Right renal pelvis (tissue), 4 donors: ENCODE results near the gene PRODH. TPM values are rescaled to one million over a fixed set of nuclear protein-coding genes. Genes with fewer than 3 reads are reported as not detected.
A peak's percentile ranks its signal among the peaks of the same experiment; 100 is the strongest.
"Not testable (repeated sequence)": the region's sequence is repeated elsewhere in the genome, so short reads cannot be mapped to it uniquely, and the experiment has no call there.

Experiments
- DNase-seq, 4 donors: peaks; one replicate each; pipeline ENCODE4 v3.0.0-alpha.2; 2013; ENCODE audit warnings: low read depth in 4 of 4, low spot score in 3 of 4, missing footprints in 1 of 4
- polyA plus RNA-seq, 4 donors: library from polyadenylated mRNA; unstranded; fragments of 120-200 nt; gene quantifications; one replicate each; pipeline ENCODE4 v1.2.1, GENCODE V29; 2013; ENCODE audit not compliant: insufficient read length in 4 of 4

The PRODH gene
- polyA plus RNA-seq, 4 donors = 10.1 to 16.3 (median 14.3) TPM

DNA sequence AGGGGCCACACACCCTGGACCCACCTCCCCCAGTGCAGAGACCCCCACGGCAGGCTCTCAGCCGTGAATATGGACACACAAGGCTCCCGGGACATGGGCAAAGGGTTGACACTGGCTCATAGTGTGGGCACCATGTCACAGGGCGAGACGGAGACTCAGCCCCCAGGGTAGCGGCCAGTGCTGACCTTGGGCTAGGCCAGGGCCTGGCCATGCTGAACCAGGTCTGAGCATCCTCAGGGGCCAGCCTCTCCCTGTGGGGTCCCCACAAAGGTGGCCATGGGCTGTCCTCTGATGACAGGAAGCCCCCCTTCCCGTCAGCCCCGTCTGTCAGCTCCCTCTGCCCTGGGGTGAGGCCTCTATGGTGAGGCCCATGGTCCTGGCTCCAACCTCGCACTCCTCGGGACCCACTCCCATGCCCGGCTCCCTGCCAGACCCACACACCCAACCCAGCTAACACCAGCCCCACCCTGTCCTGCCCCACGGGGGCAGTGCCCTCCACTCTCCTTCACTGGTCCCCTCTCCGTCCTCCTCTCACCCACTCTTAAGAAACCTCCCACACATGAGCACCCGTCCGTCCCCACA, 19.0 kb upstream of the PRODH start:
- no peak for DNase-seq

DNA sequence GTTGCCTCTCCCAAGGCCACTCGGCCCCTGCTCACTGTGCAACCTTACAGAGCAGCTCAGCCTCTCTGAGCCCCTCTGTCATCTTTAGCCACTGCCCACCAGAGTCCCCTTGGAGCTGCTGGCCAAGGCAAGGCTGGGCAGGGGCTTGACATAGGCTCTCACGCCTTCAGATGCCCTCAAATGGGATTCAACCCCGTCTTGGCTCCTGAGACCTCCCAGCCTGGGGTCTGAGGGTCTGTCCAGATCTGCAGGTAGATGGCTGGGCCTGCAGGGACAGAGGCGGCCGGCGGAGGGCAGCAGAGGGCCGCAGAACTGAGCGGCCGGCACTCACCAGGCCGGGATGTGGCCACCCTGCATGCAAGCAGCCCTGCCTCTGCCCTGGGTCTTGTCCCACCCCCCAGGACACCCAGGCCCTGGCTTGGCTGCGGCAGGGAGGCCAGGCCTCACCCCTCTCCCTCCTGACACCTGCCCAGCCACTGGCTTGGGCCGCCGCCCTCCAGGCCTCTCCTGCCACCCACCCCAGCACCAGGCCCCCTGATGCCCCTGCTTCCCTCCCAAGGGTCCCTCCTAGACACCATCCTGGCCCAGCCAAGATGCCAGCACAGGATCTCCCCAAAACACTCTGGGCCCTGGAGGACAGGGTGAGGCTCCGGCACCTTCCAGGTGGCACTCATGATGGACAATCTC, 18.4 kb upstream of the PRODH start:
- DNase-seq = peak in 1 of 4 donors; percentile 34

DNA sequence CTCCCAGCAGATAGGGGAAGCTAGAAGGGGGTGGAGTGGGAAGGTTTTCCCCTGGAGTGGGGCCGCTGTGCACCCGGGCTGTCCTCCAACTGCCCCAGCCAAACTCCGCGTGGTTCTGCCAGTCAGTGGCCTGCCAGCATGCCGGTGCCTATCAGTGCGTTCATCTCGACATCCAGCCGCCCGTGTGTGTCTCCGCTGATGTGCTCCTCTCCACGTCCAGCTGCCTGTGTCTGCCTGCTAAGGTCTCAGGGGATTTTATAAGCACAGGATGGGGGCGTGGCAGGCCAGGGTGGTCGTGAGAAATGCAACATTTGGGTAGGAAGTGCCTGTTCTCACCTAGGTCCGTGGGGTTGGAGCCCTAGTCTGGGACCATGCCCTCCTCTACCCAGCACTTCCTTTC, 17.0 kb upstream of the PRODH start:
- not testable (repeated sequence) for DNase-seq

DNA sequence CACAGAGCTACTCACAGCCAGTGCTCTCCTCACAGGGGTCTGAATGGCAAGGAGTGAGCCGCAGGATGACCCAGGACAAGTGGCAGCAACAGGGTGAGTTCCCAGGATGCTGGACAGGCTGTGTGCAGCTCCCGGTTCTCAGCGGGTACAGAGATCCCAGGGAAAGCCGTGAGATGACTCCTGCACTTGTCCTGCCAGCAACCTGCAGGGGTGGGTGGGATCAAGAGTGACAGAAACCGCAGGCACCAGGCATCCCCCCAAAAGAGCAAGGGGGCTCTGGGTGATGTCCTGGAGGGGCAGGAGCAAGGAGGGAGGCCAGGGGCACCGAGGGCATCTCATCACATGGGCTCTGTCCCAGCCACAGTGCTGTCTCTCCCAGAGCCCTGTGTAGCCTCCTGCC, 15.9 kb upstream of the PRODH start:
- no peak for DNase-seq

DNA sequence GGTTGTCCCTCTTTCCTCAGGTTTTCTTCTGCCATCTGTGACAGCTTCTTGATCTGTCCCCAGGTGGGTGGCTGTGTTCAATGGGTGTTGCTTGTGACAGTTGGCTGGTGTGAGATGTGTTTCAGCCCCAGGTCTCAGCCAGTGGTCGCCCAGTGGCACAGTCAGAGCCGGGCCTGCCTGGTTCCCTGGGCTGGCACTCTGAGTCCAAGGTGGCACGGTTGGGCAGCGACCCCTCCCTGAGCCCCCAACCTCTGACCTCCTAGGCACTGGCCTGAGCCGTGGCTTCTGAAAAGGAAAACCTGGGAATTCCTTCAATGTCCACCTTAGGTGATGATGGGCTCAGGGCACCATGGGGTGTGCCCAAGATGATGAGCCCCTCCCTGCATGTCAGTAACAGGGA, 14.0 kb upstream of the PRODH start:
- DNase-seq = no peak

DNA sequence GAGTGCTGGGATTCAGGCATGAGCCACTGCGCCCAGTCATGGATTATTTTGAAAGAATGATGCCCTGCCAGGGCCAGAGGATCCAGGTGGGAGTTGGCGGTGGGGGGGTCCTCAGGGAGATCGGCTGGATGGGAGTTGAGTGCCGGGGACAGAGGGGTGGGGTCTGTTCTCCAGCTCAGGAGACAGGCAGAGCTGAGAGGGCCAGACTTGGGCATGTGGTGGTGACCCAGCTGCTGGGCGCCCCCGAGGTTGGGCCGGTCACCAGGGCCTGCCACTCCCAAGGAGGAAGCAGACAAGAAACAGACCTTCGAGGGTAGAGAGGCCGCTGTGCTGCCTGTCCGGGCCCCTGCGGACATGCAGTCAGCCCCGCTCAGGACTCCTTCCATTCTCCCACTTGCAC, 11.8 kb upstream of the PRODH start:
- no peak for DNase-seq

DNA sequence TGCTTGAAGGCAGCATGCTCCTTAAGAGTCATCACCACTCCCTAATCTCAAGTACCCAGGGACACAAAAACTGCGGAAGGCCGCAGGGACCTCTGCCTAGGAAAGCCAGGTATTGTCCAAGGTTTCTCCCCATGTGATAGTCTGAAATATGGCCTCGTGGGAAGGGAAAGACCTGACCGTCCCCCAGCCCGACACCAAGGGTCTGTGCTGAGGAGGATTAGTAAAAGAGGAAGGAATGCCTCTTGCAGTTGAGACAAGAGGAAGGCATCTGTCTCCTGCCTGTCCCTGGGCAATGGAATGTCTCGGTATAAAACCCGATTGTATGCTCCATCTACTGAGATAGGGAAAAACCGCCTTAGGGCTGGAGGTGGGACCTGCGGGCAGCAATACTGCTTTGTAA, 11.0 kb upstream of the PRODH start:
- DNase-seq = not testable (repeated sequence)

DNA sequence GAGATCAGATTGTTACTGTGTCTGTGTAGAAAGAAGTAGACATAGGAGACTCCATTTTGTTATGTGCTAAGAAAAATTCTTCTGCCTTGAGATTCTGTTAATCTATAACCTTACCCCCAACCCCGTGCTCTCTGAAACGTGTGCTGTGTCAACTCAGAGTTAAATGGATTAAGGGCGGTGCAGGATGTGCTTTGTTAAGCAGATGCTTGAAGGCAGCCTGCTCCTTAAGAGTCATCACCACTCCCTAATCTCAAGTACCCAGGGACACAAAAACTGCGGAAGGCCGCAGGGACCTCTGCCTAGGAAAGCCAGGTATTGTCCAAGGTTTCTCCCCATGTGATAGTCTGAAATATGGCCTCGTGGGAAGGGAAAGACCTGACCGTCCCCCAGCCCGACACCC, 2.6 kb upstream of the PRODH start:
- not testable (repeated sequence) for DNase-seq

DNA sequence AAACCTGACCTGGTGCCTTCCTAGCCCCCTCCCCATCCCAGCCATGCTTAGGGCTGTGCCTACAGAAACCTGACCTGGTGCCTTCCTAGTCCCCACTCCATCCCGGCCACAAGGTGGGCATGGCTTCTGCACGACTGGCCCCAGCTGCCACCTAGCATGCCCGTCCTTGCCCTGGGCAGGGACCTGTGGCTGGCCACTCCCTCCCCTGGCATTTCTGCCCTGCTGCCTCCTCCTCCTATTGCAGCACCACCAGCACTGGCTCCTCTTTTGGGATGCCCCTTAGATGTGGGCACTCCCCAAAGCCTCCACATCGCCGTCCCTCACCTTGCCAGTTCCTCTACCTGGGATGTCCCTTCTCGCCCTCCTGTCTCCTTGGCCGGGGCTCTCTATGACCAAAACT, 1.4 kb downstream of the PRODH start:
- not testable (repeated sequence) for DNase-seq

DNA sequence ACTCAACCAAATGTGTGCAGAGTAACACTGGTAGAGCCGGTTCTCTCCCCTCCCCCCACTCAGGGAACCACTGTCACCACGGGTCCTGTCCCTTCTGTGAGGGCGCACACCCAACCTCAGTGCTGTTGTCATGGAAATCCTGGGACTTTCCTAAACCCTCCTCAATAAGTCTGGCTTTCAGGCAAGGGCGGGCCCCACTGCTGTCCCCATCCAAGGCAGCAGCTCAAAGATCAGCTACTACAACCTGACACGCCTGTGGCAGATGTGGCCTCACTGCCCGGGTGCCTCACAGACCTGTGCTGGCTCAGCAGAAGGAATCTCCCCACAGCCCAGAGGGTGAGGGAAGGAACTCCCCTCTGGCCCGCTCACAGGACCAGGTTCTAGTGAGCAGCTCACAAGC, 2.2 kb downstream of the PRODH start:
- no peak for DNase-seq

DNA sequence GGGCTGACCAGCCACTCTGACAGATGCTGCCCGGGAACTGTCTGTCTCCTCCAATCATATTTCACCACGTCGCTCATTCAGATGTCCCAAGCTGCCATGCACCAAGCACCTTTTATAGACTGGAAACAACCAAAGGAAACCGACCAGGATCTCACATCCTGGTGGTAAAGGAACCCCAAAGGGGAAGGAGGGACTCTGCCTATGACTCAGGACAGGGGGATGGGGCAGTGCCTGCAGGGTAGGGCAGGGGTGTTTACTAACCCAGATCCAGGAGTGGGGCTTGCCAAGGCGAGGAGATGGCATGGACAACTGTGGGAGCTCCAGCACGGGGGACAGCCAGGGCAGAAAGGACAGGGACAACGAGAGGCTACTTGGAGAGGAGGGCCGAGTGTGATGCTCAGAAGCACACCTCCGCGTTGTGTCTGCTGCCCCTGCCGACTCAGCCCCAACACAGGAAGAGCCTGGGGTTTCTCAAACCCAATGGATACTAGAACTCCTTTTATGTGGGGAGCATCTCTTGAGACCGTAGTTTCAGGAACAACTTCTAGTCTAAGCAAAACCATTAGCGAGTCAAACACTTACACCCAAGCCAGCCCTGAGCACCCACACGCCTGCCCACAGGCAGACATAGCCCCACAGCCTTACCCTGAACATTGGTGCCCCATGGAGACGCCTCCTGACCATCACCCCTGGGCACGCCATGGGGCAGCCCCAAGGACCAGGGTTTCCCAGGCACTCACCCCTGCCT, 4.0 kb downstream of the PRODH start:
- no peak for DNase-seq

DNA sequence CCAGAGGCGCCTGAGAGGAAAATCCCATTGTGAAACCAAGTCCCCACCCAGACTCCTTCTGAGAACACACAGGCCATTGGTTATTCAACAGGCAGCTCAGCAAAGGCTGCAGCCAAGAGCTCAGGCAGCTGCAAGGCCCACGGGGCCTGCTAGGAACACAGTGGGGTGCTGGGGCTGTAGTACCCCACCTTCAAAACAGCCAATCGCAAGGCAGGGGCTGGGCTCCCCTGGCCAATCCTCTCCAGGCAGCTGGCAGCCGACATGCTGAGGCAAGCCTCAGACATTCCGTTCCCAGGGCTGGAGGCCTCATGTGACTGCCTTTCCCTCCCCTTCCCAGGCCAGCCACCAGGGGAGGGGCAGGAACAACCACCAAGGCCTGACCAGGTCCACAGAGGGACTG, 6.6 kb downstream of the PRODH start:
- no peak for DNase-seq

DNA sequence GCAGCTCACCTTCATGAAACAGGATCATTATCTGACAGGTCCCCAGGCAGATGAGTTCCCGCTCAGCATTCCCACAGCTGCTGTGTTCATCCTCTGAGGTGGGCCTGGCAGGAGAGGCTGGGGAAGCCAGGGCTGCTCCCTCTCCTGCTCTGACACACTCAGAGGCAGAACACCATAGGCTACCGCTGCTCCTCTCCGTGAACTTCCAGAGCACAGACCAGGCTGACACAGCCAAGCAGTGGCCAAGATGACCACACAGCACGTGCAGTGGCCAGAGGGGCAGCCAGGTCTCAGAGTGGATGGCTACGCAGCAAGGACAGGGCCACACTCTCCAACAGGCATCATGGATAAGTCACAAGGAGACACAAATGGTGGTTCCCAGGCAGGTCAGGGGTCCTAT, 8.5 kb downstream of the PRODH start:
- DNase-seq = no peak

DNA sequence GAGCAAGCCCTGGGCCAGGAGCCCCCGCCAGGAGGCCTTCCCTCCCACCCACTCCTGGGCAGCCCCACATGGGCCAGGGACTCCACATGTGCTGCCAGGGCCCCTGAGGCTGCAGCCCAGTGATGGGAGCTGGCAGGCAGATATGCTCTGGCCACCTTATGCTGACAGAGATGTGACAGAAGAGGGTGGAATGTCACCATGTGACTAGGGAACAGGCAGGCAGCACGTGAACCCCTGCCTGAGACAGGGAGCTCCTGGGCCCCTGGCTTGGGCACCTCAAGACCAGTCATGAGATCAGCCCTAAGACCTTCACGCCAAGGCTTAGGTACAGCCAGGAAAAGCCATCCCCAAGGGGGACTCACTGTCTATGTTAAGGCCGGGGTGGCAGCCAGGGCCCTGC, 9.1 kb downstream of the PRODH start:
- DNase-seq = no peak

DNA sequence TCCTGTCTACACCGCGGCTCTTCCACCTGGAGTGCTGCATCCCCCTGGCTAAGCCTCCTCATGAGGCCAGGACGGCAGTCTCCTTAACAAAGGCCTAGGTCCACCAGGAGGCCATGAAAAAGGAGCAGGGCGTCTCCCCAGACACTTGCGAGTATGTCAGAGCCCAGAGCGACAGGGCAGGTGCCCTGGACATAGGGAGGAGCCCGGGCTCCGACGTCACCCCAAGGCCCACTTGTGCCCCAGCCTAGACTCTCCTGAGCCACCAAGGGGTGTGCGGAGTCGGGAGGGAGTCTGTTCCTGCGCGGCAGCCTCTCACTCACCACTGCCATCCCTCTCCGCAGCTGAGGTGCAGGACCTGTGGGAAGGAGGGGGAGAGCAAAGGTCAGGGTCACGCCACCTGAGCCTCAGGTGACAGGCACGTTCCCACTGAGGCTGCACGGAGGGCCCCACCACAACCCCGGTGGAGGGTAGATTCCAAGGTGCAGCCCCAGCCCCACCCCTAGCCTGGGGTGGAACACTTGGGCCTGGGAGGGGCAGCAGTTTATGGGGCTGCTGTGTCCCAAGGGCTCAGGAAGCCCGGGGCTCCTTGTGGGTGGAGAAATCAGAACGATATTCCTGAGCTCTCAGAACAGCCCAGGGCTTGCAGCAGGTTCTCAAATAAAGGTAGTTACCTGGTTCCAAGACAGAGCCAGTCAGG, 10.6 kb downstream of the PRODH start:
- DNase-seq = no peak

DNA sequence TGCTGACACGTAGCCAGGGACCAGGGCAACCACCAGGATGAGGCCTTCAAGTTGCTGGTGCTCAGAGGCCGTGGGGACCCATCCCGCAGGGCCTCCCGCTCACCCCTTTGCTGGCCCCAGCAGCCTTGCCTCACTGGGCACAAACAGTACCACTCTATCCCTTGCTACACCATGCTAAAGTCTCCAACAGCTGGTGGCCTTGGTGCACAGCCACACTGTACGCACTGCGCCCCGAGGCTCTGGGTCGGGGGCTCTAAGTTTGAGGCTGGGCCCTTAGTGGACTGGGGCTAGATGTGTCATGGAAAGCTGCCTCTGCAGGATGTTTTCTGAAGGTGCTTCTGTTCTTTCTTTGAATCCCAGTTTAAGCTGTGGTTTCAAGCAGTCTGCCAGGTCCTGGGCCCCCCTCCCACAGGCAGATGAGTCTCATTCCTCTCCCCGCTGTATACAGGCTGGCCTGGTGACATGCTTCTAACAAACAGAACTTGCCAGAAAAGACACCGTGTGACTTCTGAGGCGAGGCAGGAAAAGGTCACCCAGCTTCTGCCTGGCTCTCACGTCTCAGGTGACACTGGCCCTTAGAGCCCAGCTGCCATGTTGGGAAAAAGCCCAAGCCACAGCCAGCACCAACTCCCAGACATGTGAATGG, 15.7 kb downstream of the PRODH start:
- DNase-seq = not testable (repeated sequence)

DNA sequence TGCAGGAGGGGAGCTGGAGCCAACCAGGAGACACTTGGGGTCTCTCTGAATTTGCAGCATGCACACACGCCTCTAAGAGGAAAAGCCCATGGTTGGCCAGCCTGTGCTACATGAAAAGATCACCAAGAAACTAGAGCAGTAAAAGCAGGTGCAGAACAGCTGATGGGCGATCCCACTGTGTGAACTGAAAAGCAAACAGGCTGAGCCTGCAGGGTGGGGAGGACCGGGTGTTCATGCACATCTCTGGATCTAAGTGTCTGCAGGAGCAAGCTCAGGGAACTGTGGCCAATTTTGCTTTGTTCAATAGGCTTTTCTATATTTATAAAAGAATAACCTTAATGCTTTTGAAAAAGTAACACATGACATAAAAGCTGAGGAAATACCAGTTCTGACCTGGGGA, 18.3 kb downstream of the PRODH start:
- not testable (repeated sequence) for DNase-seq

DNA sequence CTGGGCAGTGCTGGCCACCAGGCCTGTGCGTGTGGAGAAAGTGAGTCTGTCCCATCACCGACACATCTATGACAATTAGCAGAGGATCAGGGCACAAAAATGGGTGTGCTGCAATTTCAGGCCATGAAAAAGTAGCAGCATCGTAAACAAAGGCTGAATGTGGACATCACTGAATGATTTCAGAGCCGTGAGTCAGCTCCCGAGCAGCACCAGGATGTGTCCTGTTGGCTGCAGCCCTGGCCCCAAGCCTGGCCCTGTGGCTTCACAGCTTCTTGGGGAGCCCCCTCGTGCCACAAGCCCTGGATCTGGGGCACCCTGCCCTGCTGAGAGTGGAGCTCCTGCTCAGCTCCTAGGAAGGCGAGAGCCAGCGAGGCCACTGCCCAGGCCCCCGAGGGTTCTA, 20.5 kb downstream of the PRODH start:
- DNase-seq = not testable (repeated sequence)

DNA sequence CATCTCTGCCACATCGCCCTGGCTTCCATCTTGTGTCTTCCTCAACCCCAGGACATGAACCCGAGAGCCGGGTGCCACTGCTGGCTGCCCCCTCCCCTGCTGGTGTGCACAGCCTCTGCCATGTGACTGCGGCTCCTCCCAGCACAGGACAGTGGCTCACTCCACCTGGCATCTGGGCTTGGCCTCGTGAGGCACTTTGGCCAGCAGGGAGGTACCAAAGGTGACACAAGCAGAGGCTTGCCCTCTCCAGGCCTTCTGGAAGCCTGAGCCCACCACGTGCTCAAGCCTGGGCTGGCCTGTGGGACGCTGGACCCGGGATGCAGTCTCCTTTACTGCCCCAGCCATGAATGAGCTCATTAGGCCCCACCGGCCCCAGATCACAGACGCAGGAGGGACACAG, 21.5 kb downstream of the PRODH start:
- not testable (repeated sequence) for DNase-seq

DNA sequence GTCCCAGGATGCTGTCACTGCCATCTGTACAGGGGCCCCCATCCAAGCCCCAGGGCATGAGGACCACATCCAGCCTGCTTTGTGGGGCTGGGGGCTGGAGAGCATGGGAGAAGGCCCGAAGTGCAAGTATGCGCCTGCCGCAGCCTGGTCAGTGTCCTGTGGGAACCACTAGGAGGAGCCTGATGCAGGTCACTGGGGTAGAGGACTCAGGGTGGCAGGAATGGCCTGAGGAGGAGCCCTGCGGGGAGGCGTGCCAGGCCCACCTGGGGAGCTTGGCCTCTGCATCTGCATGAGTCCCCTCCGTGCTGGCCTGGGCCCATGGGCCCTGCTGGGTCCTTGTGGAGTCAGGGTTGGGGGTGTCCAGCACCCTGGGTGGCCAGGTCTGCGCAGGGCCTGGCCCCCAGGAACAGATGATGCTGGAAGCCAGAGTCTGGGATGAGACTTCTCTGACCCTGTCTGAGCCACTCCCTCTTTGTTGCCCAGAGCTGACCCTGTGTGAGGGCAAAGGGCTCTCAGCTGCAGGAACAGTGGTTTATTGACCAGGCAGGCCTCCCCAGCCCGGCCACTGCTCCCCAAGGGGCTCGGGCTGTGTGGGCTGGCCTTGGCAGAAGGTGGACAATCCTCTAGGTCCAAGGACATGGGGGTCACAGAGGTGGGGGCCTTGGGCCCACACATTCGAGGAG, 23.7 kb downstream of the PRODH start:
- not testable (repeated sequence) for DNase-seq
